ENCODE data around the gene GALNT6. TPM values are rescaled to one million over a fixed set of nuclear protein-coding genes. Genes with fewer than 3 reads are reported as not detected.

GALNT6 gene
- total RNA-seq, 1 experiment from 2014 or later, result 6.5 TPM

DNA sequence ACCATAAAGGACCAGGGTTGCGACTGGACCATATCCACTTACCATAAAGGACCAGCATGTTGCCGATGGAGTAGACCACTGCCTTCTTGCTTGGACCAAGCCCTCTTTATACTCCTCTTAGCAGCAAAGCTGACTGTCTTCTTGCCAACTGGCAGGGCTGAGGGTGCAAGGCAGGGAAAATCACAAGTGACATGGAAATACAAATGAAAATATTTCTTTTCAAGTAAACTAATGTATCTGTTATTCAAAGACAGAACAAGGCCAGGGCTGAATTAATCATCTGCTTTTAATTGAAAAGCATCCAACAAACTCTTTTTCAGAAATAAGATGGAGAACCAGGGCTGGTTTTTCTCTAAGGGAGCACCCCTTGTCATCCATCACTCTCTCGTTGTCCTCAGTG, 44.6 kb downstream of the GALNT6 start, which contains the start of gene CELA1:
Gene CELA1, minus strand, starts transcription at position 99 of the 400 bp plus-strand sequence. Its CDS starts 41 bp downstream, at position 58.
- CTCF ChIA-PET, result no interaction called here
- no peaks in the 10 kb centered on the region for H3K9me3 ChIP-seq (ENCODE audit: control insufficient read depth, insufficient read depth, low read depth, low read length)
- POLR2A ChIA-PET, result no interaction called here
- H3K27ac ChIP-seq (ENCODE audit: low read length), result no peak within 1 kb of the TSS
- H3K4me3 ChIP-seq (ENCODE audit: low read depth in 2 of 2, low read length in 2 of 2), result no peak within 1 kb of the TSS
- TF ChIP-seq, protein P1, sequence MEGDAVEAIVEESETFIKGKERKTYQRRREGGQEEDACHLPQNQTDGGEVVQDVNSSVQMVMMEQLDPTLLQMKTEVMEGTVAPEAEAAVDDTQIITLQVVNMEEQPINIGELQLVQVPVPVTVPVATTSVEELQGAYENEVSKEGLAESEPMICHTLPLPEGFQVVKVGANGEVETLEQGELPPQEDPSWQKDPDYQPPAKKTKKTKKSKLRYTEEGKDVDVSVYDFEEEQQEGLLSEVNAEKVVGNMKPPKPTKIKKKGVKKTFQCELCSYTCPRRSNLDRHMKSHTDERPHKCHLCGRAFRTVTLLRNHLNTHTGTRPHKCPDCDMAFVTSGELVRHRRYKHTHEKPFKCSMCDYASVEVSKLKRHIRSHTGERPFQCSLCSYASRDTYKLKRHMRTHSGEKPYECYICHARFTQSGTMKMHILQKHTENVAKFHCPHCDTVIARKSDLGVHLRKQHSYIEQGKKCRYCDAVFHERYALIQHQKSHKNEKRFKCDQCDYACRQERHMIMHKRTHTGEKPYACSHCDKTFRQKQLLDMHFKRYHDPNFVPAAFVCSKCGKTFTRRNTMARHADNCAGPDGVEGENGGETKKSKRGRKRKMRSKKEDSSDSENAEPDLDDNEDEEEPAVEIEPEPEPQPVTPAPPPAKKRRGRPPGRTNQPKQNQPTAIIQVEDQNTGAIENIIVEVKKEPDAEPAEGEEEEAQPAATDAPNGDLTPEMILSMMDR (IDR thresholded peaks at IDR 0.05), result no peak
- TF ChIP-seq SIN3A (IDR thresholded peaks at IDR 0.05; ENCODE audit: borderline replicate concordance, insufficient read depth, low read depth, low read length), result no peak
- TF ChIP-seq TCF7L2 (IDR thresholded peaks at IDR 0.05; ENCODE audit: low read depth, low read length), result no peak
- TF ChIP-seq POLR2AphosphoS5 (IDR thresholded peaks at IDR 0.05; ENCODE audit: low read depth, low read length), result no peak
- TF ChIP-seq, protein P2, sequence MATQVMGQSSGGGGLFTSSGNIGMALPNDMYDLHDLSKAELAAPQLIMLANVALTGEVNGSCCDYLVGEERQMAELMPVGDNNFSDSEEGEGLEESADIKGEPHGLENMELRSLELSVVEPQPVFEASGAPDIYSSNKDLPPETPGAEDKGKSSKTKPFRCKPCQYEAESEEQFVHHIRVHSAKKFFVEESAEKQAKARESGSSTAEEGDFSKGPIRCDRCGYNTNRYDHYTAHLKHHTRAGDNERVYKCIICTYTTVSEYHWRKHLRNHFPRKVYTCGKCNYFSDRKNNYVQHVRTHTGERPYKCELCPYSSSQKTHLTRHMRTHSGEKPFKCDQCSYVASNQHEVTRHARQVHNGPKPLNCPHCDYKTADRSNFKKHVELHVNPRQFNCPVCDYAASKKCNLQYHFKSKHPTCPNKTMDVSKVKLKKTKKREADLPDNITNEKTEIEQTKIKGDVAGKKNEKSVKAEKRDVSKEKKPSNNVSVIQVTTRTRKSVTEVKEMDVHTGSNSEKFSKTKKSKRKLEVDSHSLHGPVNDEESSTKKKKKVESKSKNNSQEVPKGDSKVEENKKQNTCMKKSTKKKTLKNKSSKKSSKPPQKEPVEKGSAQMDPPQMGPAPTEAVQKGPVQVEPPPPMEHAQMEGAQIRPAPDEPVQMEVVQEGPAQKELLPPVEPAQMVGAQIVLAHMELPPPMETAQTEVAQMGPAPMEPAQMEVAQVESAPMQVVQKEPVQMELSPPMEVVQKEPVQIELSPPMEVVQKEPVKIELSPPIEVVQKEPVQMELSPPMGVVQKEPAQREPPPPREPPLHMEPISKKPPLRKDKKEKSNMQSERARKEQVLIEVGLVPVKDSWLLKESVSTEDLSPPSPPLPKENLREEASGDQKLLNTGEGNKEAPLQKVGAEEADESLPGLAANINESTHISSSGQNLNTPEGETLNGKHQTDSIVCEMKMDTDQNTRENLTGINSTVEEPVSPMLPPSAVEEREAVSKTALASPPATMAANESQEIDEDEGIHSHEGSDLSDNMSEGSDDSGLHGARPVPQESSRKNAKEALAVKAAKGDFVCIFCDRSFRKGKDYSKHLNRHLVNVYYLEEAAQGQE (IDR thresholded peaks at IDR 0.05; ENCODE audit: insufficient read depth in 1 of 2, low read depth in 2 of 2, low read length in 1 of 2), result no peak
- intact Hi-C loops (cut with micrococcal nuclease; ENCODE audit: unreplicated experiment), result no loop called here
- no peak for ATAC-seq
- no peak for DNase-seq (ENCODE audit: low read depth, low spot score)
- in situ Hi-C loops (cut with HindIII; ENCODE audit: low pct_unique_long_range_greater_than_20kb, low sequenced_read_pairs), result no loop called here
- no peaks in the 10 kb centered on the region for H3K4me1 ChIP-seq (ENCODE audit: control insufficient read depth, insufficient read depth, low read length)
- no peaks in the 10 kb centered on the region for H3K36me3 ChIP-seq (ENCODE audit: control insufficient read depth, insufficient read depth, low read length)
- H3K27me3 ChIP-seq (ENCODE audit: control insufficient read depth, insufficient read depth, low read length), result no peaks in the 10 kb centered on the region
- no TSS peak for BruUV-seq (replicated peaks)

DNA sequence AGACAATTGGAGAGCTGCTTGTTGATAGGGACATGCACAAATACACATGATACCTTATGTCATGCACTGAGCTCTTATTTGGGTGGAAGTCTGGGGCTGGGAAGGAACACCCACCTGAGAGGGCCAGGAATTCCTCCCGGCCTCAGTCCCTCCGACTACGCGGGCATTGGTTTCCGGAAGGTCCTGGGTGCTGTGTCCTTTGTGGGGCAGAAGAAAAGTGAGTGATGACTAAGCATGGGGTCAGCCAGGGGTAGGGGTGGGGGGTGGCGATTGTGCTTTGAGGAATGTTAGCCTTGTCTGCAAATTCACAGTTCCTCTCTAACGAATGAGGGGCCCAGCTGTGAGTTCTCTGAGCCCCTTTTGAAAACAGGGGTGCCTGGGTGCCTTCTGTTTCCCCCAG, 45.5 kb downstream of the GALNT6 start:
- Histone ChIP-seq H3K9me3 (ENCODE audit: control insufficient read depth, insufficient read depth, low read depth, low read length) (no peaks in the 10 kb centered on the region), H3K27me3 (ENCODE audit: control insufficient read depth, insufficient read depth, low read length) (no peaks in the 10 kb centered on the region), H3K4me1 (ENCODE audit: control insufficient read depth, insufficient read depth, low read length) (no peaks in the 10 kb centered on the region), H3K4me3 (ENCODE audit: low read depth in 2 of 2, low read length in 2 of 2) (no peak overlapping the region), H3K36me3 (ENCODE audit: control insufficient read depth, insufficient read depth, low read length) (no peaks in the 10 kb centered on the region), H3K27ac (ENCODE audit: low read length) (no peak overlapping the region)
- ChIA-PET POLR2A (no interaction called here), CTCF (no interaction called here)
- DNase-seq (ENCODE audit: low read depth, low spot score), result no peak
- in situ Hi-C loops (cut with HindIII; ENCODE audit: low pct_unique_long_range_greater_than_20kb, low sequenced_read_pairs) (no loop called here), intact Hi-C loops (cut with micrococcal nuclease; ENCODE audit: unreplicated experiment) (no loop called here)
- no TSS peak for BruUV-seq (replicated peaks)
- ATAC-seq, result no peak
- no peak for TF ChIP-seq POLR2AphosphoS5 (IDR thresholded peaks at IDR 0.05; ENCODE audit: low read depth, low read length)
- TF ChIP-seq, protein P2 (IDR thresholded peaks at IDR 0.05; ENCODE audit: insufficient read depth in 1 of 2, low read depth in 2 of 2, low read length in 1 of 2), result no peak
- TF ChIP-seq, protein P1 (IDR thresholded peaks at IDR 0.05), result no peak
- TF ChIP-seq TCF7L2 (IDR thresholded peaks at IDR 0.05; ENCODE audit: low read depth, low read length), result no peak

Data from Panc1 (cell line).